Activated CD4-positive, alpha-beta T cell treated with anti-CD3 and anti-CD28 coated beads, Interleukin-2, Interleukin-6, amounts not matched to agents 100 ng/mL and 50 ng/mL, durations not matched to agents 16 hours and 8 hours (primary cell): ENCODE results near the gene RUNX2.
A peak's percentile ranks its signal among the peaks of the same experiment; 100 is the strongest.

Experiments used
- DNase-seq: peaks from one replicate; pipeline ENCODE4 v3.0.0-alpha.2; 2020

RUNX2 gene

DNA sequence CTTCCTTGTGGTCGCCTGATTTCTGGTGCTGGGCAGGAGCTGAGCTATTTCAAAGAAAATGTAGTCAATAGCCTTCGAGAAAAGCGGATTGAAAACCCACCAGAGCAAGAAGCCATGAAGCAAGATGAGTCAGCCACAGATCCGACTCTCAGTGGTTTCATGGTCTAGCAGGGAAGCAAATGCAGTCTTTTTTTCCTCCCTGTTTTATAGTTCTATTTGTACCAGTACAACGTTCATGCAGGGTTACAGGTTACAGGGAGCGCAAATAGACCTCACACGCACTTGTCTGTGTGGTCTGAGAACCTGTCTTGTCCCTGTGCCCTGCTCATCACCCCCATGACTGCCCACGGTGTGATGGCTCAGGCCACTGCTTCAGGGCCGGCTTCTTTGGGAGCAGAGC lies 359.4 kb downstream of the RUNX2 start:
- no peak for DNase-seq

DNA sequence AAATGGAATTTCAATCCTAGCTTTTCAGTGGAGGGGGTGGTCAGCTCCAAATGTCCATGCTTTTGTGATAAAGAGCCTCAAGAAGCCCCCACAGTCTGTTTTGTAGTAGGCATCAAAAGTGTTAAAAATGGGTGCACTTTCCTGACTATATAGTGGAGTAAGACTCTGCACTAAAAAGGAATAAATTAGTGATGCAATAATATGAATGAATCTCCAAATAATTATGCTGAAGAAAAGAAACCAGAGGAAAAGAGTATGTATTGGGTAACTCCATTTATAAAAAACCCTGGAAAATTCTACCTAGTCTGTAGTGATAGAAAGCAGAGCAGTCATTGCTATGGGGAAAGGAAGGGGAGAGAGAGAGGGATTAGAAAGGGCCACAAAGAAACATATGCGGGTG lies 360.1 kb downstream of the RUNX2 start:
- DNase-seq, result no peak

DNA sequence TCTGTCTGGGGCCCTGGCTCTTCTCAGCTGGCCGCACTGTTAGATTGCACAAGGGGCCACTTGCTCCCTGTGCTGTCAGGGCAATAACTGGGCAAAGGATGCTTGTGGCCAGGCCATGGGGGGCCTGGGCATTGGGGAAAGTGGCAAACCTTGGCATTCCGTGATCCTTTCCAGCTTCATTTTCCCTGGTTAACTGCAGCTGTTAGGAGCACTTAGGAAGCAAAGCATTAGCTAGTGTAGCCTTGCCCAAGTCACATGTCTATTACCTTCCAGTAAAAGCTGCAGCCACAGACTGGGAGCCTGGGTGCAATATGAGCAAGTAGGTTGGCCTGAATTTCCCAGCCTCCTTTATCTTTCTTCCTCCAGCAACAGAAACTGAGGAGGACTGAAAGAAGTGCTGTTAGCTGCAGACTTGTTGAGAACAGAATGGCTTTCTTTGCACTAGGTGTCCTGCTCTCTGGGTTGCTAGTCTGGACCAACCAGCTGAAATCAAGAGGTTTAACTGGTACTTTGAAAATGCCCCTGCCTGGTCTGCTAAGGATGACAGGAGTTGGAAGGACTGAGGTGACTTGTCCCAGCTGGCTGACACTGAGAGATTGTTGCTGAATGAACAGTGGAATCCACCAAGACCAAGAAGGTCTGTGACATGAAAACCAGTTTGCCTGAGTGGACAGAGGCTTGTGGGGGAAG lies 361.9 kb downstream of the RUNX2 start:
- DNase-seq, result no peak

DNA sequence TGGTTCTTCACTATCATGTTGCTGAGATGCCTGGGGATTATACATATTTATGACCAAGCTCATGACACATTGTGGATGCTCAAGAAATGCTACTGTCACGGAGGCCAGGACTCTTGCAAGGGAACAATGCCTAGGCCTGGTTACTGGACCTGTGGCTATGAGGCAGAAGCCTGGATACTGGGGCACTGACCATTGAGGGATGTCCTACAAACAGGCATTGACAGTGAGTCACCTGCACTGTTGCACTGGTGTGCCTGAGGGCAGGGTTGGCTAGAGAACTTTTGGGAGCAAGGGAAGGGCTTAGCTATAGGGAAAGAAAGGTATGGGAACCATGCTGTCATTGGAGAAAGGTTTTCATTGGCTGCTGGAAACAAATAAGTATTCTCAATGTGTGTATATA lies 362.7 kb downstream of the RUNX2 start:
- no peak for DNase-seq

DNA sequence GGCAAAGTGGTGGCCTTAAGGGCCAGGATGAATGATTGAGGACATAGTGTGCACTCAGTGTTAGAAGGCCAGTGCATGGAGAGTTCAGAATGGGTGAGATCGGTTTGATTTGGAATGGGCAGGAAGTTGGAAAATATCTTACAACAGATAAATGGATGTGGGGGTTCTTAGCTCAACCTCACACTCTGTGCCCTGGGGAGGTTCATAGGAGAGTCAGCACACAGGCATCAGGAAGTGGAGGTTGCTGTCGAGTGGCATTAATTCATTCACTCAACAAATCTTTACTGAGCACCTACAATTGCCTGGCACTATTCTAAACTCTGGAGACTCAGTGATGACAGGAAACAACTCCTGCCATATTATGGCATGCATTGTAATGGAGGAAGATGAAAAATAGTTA lies 363.3 kb downstream of the RUNX2 start:
- no peak for DNase-seq

DNA sequence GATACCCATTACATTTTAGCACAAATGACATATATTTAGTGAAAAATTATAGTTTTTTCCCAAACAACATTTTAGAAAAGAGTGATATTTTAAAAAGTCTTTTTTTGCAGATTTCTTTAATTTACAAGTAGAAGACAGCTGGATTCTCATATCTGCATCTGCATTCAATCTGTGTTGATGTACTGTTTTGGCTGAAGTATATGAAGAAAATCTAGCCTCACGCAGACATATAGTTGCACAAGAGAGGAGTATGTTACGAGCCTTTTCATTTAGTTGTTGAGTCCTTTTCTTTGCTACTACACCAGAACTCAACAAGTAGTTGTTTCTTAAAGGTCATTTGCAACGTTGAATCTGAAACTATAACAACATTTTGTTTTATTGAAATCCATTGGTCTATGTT lies 363.9 kb downstream of the RUNX2 start:
- DNase-seq, result no peak

DNA sequence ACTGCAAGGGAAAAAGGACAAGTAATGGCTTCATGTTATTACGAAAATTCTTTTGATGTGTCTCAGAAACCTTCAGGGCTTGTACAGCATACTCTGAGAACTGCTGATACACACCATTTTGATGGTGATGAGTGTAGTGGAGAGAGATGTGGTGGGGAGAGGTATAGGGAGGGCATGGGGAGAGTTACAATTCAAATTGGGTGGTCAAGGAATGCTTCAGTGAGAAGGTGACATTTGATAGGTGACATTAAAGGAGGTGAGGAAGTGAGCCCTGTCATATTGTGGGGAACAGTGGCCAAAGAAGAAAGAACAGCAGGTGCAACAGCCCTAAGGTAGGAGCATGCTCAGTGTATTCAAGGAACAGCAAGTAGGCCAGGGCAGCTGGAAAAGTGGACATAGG lies 368.6 kb downstream of the RUNX2 start:
- DNase-seq, result no peak

DNA sequence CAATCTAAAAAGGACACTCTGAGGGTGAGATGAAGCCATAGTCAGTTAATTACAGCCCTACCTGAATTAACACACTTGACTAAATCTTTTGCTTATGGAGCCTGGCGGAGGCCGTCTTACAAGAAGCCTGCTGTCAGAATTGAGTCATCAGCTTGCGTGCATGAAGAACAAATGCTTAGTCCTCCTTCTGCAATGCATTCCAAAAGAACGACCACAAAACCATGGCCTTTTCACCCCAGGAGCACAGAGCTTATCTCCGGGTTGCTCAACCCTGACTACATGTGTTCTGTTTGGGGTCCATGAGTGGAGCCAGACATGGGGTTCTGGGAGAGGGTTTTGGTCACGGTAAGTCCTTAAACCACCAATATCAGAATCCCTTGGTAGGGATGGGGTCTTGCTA lies 369.5 kb downstream of the RUNX2 start:
- no peak for DNase-seq

DNA sequence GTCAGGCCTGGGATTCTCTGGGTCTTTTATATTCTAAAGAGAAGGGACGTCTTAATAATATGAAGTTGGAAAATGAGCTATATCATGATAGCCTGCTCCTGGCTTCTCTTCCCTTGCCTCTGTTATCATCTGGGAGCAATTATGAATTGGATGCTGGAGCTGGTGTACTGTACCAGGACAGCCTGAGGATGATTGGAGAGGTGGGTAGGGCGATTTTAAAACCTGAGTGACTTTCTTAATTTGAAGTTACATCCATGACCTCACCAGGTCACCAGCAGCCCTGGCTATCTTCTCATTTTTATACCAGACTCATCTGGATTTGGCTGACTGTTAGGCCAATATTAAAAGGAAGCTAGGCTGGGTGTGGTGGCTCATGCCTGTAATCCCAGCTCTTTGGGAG lies 369.9 kb downstream of the RUNX2 start:
- DNase-seq, result no peak

DNA sequence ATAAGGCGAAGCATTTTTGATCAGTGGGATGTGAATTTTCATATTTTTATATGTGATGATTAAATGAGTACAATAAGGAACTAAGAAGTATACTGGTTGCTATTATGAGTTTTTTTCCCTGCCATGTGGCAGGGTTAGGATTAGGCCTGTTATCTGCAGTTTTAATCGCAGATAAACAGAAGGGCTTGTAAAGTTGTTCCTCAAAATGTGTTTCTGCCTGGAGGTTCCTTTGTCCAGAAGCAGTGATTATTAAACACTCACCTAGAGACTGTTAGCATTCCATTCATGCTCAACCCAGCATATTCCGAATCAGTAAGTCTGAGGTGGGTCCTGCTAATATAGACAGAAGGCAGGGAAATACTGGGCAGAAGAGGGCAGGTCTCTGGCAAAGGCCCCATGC lies 371.5 kb downstream of the RUNX2 start:
- no peak for DNase-seq

DNA sequence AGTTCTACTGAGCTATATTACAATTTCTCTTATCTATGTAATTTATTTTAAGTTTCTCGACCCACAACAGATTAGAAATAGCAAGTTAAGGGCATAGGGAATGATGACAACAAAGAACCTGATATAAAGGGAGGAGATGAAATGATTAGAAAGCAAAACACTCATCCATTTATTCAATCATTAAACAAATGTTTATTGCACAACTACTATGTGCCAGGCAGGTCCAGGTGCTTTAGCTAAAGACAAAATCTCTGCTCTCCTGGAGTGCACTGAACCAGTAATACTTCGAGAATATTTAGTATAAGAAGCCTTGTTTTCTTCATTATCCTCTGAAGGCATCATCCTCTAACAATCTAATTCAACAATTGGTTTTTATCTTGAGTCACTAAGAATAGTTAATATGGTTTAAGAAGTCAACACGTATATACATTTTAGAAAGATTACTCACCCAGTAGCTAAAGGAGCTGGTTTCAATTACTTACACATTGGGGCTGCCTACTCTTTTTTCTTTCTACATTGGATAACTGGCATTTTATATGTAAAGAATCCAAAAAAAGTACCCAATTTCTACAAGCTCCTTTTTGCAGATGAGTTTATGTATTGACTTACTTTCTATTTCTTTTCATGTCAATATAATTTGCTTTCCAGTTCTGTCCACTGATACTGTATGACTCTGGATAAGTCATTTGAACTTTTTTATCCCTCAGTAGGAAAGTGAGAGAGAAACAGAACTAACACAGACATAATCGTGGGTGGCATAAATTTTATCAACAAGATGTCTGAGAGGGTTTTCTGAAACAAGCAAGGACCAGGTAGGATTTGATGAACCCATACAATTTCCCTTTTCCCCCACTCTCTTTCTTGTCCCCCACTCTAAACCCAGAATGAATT lies 375.0 kb downstream of the RUNX2 start:
- DNase-seq, result no peak

DNA sequence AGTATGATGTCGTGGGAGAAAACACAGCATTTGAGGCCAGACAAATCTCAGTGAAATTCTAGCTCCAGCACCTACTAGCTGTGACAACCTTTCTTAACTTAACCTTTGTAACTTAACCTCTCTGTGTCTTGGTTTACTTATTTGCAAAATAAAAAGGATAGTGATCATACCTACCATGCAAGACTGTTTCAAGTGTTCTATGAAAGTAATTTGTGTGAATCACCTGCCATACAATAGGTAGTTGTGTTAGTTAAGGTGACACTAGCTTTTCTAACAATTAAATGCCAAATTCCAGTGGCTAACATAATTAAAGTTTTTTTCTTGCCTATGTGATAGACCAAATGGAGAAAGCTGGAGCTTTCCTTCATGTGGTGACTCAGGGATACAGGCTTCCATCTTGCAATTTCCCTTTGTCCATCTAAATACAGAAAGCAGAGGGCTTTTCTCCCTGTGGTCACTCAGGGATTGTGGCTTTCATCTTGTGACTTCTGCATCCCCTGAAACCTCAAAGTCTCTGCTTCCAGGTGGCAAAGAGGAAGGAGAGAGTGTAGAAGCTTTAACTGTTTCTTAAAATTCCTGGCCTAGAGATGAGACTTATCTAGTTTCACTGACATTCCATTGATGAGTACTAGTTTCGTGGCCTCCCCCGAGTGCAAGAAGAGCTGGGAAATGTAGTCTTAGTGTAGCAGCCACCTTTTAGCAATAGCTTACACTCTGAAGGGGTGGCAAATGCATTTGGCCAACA lies 376.1 kb downstream of the RUNX2 start:
- no peak for DNase-seq

DNA sequence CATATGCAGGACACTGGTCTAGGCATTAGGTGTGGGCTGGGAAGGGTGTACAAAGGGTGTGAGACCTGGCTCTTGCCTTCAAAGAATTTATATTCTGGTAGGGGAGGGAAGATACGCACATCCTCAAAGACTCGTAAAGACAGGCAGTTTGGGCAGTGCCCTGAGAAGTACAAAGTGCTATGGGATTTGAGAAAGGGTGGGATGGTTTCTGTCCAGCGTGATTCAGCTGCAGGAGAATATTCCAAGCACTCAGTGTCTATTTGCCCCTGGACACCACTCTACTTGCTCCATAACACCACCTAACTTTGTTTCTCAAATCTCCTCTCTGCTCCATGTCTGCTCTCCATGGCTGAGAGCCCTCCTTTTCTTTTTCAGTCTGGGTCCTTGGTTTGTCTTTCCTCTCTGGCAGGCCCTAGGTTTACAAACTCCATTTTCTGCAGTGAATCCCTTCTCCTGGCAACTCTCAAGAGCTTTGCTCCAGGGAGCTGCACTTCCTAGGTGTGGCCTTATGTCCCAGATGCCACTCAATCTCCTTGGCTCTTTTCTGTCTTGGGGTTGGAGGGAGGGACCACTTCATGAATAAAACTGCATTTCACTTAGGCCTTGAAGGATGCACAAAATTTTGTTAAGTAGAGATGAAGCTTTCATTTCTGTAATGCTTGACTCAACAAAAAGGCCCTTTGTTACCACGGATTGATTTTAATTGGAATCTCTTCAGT lies 377.2 kb downstream of the RUNX2 start:
- DNase-seq, result no peak

DNA sequence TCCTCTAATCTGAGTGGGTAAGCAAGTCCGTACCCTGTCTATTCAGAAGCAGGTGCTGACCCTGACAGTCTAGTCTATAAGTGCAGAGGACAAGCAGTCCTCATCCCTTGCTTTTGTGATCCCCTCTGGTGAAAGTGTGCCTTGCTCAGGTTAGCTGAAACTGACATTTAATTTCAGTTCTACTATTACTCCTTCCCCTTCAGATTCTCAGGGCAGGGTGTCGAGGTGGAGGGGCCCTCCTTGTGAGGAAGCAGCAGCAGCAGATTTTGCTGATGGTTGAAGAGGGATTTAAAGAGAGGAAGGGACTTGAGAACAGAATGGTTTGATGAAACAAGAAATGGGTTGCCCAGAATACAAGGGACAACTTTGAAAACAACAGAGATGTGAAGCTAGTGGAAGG lies 378.2 kb downstream of the RUNX2 start:
- peak; percentile 73 for DNase-seq

DNA sequence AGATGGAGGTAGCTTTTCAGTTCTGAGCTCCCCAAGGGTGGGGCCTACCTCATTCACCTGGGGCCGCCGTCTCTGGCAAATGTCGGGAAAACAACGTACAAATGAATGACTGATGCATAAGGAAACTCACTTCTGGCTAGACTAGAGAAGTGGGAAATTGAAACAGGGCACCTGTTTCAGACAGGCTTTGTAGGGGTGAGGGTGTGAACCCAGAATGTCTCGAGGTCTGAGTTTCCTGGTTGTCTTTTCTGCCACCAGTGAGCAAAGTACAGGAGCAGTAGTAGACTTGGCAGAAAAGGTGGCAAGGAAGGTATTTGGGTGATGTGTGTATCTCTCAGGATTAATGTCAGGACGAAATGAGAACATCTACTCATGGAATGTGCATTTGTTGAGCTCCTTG lies 379.0 kb downstream of the RUNX2 start:
- DNase-seq, result peak; percentile 60

DNA sequence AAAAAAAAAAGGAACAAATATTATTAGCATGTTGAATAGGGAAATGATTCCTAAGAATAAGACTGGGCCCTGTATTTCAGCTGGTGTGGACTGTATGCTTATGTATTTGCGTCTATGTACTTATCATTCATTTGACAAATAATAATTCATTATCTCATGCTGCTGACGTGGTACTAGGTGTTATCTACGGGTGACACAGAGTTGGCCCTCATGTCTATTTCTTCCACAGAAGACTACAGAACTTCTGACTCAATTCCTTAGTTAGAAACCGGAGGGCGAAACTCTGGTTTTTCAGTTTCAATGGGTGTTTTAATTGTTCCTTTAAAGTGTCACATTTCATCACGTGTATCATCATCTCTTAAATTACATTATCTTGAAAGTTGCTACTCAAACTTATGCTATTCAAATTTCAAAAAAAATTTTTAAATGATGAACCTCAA lies 381.7 kb downstream of the RUNX2 start:
- DNase-seq, result peak; percentile 93

DNA sequence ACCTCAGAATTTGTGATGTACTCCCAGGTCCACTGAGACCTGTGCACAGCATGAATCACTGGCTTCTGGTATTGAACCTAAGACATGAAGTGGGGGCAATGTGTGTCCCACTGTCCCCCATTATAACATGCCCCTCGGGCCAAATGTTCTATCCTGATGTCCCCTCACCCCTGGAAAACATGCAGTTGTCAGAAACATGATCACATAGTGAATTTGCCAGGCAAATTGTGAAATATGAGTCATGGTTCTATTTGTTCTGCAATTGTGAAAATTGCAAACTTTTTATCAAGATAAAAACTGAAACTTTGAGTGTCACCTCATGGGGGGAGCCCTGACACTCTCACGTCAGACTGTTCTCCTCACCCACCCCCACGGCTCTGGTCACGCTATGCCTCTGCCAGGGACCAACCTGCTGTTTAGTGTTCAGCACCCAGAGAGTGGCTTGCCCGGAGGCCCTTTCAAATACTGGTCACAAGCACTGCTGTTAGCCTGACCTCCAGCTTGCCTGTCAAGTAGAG lies 382.2 kb downstream of the RUNX2 start:
- peak; percentile 96 for DNase-seq

DNA sequence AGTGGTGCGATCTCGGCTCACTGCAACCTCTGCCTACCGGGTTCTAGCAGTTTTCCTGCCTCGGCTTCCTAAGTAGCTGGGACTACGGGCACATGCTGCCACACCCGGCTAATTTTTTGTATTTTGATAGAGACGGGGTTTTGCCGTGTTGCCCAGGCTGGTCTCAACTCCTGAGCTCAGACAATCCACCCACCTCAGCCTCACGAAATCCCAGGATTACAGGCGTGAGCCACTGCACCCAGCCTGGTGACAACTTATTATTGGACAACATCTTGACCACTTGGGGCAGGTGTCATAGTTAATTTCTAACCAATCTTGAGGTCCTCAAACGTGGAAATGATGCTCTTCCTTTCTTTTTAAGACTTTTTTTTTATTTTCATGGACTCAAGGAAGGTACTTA lies 383.9 kb downstream of the RUNX2 start:
- DNase-seq, result no peak

DNA sequence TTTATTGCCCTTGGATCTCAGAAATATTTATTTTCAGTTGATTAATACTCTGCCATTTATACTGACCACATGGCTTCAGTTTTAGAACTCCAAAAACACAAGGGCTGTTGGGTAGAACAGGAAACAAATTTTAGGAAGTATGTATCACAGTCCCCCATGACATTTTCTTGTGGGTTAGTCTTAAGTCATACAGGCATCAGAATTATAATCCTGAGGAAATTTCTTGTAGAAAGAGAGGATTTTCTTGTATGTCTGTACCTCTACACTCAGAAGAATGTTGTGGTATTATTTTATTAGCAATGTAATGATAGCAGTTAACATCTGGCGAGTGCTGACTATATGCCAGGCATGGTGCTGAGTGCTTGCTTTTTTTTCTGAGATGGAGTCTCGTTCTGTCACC lies 384.7 kb downstream of the RUNX2 start:
- DNase-seq, result no peak
